AG09309 (cell line): ENCODE results near the gene MSS51.

Source experiments
- DNase-seq: peaks from one replicate; pipeline ENCODE4 v3.0.0-alpha.2; 2010; ENCODE audit warnings: low read depth
- H3K4me3 ChIP-seq: 2 replicates; pipeline ENCODE4 v1.5.1; 2011; ENCODE audit warnings: mild to moderate bottlenecking, low read depth, low read length, moderate library complexity; ENCODE audit not compliant: control insufficient read depth
- CTCF ChIP-seq: IDR thresholded peaks from 2 replicates; pipeline ENCODE4 v1.5.1; 2011; ENCODE audit warnings: mild to moderate bottlenecking, low read depth, low read length, inconsistent platforms; ENCODE audit not compliant: insufficient read depth, control insufficient read depth; ENCODE audit errors: missing control alignments

Gene MSS51

GRCh38 chr10:73433538-73433867 is at the start of gene MSS51:
TSS of gene MSS51 (minus strand) at chr10:73433561. CDS start at chr10:73428284, 5,277 bp downstream.
- no peak within 1 kb of the TSS for H3K4me3 ChIP-seq
- TF ChIP-seq CTCF = no peak
- DNase-seq = no peak

DNA sequence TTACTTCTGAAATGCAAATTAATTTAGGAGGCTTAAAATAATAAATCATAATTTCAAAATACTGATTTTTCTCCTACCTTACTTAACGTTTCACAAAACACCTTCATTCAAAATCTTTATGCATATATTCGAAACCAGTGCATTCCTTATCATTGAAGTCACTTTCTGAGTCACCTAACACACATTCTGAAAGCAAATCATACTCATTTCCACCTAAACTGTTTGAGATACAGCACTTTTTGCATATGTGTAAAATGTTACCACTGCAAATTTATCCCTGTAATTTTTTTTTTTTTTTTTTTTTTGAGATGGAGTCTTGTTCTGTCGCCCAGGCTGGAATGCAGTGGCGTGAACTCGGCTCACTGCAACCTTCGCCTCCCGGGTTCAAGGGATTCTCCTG is 46.8 kb upstream of the MSS51 start:
- no peak for TF ChIP-seq CTCF
- no peak overlapping the region for H3K4me3 ChIP-seq
- no peak for DNase-seq

DNA sequence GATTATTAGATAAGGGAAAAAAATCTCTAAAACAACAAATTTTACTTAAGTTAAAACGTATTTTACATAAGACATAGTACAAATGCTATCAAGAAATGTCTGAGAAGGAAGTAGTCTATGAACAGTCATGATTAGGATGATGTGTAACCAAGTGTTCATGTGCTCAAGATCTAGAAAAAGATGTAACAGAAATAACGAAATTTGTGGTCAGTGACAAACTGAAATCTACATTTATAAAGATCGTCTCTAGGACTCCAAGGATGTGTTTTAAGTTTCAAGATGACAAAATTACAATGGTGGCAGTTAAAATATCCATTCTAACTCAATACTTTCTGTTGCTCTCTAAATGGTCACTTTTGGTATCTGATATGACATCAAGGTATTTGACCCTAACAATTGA is 45.3 kb upstream of the MSS51 start:
- no peak for TF ChIP-seq CTCF
- H3K4me3 ChIP-seq = no peak overlapping the region
- DNase-seq = no peak

DNA sequence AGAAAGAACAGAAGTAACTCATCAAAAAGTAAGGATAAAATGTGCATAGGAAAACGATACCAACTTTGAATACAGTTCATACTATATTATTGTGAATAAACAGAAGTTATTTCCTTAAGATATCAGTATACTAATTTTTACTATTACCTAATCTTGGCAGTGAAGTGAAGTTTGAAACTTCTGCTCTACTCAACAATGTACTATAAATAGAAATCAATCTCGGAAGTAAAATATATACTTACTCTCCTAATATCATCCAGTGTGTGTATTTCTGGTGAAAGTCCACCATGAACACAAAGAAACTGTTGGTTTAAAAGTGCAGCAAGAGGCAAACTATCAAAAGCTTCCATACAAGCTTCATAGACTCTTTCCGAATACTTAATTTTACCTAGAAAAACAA is 37.9 kb upstream of the MSS51 start:
- no peak for DNase-seq
- no peak for TF ChIP-seq CTCF
- no peak overlapping the region for H3K4me3 ChIP-seq

GRCh38 chr10:73469579-73469978 is 36.2 kb upstream of the MSS51 start:
- TF ChIP-seq CTCF = no peak
- H3K4me3 ChIP-seq = no peak overlapping the region
- DNase-seq = no peak

DNA sequence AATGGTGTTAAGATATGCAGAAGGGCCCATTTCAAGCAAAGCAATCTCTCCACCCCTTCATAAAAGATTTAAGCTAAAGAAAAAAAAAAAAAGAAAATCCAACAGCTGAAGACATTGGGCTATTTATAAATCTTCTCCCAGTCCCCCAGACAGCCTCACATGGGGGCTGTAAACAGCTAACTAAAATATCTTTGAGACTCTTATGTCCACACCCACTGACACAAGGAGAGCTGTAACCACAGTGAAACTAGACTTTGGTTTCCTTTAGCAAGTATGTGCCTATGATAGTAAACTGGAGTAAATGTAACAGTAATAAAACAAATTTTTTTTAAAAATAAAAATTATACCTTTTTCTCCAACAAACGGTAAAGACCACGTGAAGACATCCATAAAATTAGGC is 33.8 kb upstream of the MSS51 start:
- H3K4me3 ChIP-seq = no peak overlapping the region
- no peak for TF ChIP-seq CTCF
- no peak for DNase-seq
